GM21737 (cell line): ENCODE data around the gene SUPT7L.
"Not testable (repeated sequence)": the region's sequence is repeated elsewhere in the genome, so short reads cannot be mapped to it uniquely, and the experiment has no call there.

Source experiments
- ATAC-seq: cut with Tn5 transposase; IDR thresholded peaks from one replicate; pipeline ENCODE4 v1.9.1; 2021; ENCODE audit warnings: mild to moderate bottlenecking, moderate library complexity; ENCODE audit not compliant: unreplicated experiment

Gene SUPT7L

DNA sequence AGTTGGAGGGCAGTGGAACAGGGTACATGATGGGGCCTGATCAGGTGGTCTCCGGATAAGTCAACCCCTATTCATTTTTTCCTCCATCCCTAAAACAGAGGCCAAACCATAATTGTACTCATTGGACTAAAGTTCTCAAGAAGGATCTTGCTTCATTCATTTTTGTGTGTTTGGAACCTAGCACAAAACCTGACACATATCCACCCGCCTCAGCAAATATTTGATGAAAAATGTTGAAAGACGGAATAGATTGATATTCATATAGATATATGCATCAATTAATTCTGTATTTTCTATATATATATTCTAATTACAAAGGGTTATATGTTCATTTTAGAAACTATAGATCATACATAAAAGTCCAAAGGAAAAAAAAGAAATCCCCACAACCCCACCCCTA lies 22.2 kb upstream of the SUPT7L start:
- ATAC-seq: no peak

DNA sequence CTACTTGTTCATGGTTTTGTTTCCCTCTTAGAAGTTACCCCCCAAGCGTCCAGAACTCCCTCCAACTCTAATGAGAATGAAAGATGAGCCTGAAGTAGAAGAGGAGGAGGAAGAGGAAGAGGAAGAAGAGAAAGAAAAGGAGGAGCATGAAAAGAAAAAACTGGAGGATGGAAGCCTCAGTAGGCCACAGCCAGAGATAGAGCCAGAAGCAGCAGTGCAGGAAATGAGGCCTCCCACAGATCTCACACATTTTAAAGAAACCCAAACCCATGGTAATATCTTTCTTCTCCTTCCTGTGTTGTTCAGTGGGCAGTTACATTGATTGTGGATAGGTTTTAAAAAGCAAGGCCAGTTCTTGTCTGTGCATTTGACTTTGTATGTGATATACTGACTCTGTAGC lies 21.6 kb upstream of the SUPT7L start:
- not testable (repeated sequence) for ATAC-seq

DNA sequence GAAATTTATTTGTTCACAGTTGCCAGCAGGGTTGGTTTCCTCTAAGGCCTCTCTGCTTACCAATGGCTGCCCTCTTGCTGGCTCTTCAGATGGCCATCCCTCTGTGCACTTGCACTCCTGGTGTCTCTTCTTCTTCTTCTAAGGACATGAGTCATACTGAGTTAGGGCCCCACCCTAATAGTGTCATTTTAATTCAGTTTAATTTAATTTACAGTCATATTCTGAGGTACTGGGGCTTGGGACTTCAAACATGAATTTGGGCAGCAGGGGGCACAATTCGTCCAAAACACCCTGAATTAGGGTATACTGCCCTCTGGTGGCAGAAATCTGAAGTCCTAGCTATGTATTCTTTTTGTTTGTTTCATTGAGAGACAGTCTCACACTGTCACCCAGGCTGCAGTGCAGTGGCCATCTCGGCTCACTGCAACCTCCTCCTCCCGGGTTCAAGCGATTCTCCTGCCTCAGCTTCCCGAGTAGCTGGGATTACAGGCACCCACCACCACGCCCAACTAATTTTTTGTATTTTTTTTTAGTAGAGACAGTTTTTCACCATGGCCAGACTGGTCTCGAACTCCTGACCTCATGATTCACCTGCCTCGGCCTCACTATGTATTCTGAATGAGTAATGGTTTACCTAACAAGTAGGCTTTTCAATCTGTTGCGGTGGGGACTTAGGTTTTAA lies 20.1 kb upstream of the SUPT7L start:
- ATAC-seq: peak; percentile 61

DNA sequence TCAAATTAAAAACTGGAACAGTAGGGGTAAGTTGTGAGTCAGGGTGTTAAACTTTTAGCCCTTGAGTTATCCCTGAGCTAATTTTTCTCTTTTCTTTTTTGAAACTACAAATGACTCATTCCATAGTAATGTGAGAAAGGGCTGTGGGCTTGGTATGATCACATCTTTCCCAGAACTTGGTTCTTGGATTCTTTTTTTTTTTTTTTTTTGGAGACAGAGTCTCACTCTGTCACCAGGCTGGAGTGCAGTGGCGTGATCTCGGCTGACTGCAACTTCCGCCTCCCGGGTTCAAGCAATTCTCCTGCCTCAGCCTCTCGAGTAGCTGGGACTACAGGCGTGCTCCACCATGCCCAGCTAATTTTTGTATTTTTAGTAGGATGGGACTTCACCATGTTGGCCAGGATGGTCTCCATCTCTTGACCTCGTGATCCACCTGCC lies 18.9 kb upstream of the SUPT7L start:
- not testable (repeated sequence) for ATAC-seq

DNA sequence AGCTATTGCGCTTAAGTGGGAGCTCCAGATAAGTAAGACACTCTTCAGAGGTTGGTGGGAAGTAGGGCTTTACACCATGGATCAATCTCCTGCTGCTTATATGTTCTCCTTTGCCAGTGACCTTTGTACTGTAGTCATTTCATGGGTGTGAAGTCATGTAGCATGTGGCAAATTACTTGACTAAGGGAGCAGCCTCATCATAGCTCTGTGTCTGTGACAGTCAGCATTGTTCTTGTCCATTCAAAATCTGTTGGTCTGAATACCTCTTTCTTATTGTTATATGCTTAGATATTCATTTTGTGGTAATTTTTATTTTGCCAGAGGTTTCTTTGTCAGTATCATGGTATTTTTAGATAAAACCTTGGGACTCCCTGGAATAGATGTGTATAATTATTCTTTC lies 18.4 kb upstream of the SUPT7L start:
- no peak for ATAC-seq

DNA sequence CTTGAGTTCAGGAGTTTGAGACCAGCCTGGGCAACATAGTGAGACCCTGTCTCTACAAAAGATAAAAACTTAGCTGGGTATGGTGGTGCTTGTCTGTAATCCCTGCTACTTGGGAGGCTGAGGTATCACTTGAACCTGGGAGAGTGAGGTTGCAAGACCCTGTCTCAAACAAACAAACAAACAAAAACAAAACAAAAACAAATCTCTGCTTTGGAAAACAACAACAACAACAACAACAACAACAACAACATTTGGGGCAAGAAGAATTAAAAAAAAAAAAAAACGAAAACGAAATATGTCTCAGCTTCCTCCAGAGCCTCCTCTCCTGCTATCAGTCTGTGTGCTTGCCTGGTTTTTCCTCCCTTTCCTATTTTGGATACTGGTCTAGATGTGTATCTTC lies 17.2 kb upstream of the SUPT7L start:
- ATAC-seq: no peak

DNA sequence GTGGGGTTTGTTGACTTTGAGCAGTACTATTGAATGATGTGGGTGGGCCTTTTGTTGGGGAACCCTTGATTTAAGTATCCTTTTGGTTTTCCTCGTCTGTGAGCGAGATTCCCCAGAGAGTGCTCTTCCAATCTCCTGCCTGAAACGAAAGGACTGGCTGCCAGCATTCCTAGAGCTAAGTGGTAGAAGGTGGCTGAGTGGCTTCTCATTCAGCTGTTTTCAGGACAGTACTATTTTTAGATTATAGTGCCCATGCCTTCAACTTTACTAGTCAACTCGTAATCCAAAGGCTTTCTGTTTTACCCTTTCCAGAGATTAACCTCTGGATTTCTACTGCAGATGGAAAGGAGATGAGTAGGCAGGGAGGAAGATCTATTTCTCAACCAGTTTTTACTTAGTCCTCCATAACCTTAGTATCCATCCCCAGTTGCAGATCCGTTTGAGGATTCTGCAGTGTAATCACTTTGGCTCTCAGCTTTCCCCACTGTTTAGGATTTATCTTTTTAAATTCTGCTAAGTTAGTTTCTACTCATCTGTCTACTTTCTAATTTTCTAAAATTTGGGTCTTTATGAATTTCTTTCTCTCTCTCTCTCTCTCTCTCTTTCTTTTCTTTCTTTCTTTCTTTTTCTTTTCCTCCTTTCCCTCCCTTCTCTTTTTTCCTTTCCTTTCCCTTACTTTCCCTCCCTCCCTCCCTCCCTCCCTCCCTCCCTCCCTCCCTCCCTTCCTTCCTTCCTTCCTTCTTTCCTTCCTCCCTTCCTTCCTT lies 9.5 kb upstream of the SUPT7L start:
- ATAC-seq: no peak

DNA sequence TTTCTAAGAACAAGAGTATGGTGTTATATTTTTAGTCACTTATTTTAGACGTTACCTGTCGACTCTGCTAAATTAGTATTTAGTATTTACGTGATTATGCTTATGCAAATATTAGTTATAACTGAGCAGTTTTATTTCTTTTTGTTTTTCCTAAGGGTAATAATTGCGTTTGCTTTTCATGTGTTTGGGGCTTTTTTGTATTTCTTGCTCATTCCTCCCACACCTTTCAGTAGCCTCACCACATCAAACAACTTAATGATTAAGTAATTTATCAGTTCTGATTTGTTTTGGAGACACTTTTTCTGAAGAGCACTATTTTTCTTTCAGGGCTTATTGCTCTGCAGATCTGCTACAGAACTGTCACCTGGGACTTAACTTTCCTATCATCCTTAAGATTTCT lies 7.8 kb upstream of the SUPT7L start:
- ATAC-seq: no peak

DNA sequence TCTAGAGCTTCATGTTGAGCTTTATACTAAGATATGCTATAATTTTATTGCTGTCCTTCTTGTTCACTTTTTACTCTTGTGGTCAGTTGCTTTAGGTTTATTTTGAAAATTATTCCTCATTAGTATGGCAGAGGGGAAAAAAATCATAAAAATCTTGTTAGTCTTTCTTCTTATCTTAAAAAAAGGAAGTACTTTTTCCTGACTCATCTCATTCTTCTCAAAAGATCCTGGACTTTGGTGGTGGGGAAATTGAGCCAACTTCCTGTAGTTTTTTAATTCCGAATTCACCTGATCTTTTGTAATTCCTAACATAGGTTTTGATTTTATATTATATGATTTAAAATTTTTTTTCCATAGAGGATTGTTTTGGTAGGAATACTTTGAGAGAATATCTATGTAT lies 4.0 kb upstream of the SUPT7L start:
- no peak for ATAC-seq

DNA sequence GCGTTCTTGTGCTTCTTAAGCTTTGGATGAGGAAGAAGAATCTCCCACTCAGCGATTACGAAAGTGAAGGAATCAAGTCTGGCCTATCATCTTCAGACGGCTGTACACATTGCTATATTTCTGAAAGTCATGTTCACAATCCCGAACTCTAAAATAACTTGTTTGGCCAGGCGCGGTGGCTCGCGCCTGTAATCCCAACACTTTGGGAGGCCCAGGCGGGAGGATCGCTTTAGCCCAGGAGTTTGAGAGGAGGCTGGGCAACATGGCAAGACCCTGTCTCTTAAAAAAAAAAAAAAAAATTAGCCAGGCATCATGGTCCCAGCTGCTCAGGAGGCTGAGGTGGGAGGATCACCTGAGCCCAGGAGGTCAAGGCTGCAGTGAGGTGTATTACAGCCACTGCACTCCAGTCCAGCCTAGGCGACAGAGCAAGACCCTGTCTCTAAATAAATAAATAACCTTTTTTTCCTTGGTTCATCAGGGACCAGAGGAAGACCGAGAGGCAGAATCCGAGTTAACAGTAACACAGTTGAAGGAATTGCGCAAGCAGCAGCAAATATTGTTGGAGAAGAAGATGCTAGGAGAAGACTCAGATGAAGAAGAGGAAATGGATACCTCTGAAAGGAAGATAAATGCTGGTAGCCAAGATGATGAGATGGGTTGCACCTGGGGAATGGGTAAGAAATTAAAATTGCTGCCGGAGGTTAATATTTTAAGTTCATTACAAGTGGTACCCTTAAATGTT lies 1.4 kb upstream of the SUPT7L start:
- ATAC-seq: no peak

DNA sequence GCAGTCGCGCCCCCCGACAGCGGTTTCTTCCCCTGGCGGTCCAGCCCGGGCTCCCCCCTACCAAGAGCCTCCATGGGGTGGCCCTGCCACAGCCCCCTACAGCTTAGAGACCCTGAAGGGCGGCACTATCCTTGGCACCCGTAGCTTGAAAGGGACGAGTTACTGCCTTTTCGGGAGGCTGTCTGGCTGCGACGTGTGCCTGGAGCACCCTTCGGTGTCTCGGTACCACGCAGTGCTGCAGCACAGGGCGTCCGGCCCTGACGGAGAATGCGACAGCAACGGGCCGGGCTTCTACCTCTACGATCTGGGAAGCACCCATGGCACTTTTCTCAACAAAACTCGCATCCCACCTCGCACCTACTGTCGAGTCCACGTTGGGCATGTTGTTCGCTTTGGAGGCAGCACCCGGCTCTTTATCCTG lies 750 bp upstream of the SUPT7L start:
- ATAC-seq: no peak

DNA sequence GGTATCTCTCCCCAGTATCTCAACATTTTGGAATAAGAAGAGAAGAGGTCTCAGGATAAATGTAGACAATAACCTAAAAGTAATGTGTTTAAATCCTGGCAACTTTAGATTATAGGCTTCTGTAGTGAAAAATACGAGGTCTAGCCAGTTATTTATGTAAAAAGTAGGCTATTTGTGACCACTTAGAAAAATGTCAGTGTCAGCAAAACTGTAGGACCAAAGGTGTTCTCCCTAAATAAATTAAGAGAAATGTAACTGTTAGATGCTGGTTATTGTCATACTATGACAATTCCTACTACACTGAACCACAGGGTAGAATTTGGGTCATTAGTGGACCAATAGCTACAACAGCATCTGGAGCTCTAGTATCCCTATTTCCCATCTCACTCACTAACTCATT lies 2.0 kb downstream of the SUPT7L start:
- ATAC-seq: no peak

DNA sequence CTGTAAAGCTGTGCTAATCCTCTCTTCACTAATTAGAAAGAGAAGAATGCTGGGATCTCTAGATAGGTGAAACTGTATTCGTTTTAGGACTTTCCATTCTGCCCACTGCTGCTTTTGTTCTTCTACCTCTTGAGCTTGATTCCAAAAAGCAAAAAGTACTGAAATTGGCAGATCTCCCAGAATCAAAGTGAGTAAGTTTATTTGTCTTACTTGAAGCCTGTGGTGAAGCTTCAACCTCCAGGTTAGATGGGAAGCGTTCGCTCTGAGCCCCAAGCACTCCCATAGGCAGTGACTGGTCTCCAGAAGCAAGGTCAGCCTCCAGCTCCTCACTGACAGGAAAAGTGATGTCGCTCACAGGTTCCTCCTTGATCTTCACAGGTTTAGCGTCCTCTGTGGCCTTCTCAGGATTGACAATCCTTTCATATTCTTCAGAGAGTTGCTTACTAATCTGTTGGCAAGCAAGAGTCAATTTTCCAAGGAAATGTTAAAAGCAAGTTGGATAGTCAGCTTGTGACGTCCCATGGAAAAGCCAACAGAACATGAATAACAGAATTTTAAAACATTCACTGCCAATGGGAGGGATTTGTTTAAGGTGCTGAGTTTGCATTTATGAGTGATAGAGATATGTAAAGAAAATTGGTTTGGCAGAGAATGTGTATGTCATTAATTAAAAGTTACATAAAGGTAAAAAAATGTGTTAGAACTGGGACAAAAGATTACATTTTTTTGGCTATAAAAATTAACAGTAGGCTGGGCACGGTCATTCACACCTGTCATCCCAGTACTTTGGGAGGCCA lies 8.1 kb downstream of the SUPT7L start:
- no peak for ATAC-seq

DNA sequence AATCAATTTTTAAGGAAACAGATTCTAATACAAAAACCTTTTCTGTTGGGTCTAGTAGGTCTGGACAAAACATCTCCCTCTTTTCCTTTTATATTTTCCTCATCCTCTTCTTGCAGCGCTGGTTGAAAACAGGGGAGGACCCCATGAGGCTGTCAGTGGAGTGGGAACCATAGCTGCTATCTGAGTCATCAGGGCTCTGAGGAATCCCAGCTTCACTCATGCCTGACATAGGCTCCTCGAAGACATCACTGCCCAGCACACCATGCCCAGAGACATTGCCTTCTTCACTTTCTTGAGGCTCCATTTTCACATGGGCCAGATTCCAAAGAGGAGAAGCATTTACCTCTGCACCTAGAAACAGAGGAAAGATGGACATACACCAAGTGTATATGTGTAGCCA lies 10.0 kb downstream of the SUPT7L start:
- no peak for ATAC-seq

DNA sequence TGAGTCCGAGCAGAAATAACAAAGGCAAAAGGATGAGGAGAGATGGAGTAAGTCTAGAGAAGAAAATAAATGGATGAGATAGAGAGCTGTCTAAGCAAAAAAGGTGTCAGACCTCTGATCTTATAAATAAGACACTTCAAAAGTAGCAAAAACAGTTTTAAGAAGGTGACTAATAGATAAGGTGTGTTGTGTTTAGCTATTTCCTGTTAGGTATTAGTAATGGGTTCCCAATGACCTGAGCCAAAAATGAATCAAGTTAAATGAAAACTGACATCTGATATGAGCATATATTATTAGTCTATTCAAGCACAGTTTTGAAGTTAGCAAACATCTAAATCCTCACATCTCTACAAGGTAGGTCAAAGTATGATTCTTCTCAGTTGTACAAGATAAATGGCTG lies 10.6 kb downstream of the SUPT7L start:
- ATAC-seq: no peak

DNA sequence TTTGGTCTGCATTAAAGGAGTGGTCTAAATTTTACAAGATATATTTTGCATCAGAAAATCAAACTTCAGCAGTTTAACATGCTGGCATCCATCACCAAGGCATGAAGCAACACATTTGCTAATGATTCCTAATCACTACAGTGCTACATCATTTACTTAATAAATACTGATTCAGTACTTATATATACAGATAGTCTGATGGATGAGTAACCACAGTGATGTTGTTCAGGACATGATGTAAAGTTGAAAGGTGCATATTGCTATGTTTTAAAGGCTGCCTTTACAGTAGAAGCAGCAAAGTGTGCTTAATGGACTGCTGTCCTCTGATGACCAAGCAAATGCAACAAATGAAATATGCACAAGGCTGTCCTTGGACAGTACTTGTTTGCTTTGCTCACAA lies 11.1 kb downstream of the SUPT7L start:
- ATAC-seq: no peak

DNA sequence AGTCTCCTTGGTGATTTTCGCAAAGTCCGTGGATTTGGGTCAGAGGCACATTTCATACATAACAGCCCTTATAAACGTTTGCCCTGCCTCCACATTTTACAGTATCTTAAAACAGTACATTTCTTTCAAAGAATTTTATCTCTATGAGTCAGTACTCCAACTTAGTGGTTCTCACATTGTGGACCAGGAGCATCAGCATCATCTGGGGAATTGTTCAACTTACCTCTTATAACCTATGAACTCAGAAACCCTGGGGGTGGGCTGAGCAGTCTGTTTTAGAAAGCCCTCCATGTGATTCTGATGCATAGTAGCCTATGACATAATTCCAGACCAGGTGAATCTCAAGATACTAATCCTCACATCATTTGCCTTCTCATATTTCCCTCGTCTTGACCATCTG lies 12.4 kb downstream of the SUPT7L start:
- no peak for ATAC-seq

DNA sequence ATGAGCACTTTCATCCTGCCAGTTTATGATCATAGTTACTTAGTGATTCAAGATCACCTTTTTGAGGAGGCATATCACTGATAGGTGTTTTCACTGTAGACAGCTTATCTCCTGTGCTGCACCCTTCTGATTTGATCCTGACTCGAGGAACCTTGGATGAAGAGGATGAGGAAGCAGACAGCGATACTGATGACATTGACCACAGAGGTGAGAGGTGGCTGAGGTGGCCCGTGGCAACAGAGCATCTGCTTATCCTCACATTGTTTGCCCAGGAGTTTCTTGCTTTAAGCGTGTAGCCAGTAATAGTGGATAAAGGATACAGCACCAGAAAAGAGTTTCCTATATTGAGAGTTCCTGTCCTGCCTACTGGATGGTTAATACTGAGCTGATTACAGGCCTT lies 15.7 kb downstream of the SUPT7L start:
- no peak for ATAC-seq

DNA sequence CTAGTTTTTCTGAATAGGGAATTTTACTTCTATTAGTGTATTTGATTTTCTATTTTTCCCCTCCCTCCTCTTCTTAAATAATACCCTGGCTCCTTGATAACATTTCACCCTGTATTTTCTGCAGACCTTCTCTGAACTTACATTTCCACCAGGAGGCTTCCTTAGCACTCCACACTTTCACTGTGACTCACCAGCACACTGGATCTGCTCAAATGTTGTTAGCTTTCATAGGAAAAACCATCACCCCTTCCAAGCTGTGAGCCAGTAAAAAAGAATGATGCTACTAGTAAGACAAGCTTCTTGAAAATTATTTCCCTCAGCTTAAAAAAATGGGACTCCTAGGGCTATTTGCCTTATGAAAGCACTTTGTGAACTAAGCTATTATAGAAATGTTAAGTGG lies 16.1 kb downstream of the SUPT7L start:
- no peak for ATAC-seq

DNA sequence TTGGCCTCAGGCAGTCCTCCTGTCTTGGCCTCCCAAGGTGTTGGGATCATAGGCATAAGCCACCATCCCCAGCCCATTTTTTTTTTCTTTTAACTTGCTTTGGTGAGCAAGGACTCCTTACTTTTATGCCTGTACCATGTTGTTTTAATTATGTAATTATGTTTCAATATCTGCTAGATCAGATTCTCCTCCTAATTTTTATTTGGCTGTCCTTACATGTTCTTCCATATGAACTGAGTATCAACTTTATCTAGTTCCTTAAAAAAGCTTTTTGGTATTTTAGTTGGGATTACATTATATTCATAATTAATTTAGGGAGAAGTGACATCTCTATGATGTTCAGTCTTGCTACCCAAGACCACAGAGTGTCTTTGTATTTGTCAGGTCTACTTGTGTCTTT lies 18.2 kb downstream of the SUPT7L start:
- no peak for ATAC-seq

DNA sequence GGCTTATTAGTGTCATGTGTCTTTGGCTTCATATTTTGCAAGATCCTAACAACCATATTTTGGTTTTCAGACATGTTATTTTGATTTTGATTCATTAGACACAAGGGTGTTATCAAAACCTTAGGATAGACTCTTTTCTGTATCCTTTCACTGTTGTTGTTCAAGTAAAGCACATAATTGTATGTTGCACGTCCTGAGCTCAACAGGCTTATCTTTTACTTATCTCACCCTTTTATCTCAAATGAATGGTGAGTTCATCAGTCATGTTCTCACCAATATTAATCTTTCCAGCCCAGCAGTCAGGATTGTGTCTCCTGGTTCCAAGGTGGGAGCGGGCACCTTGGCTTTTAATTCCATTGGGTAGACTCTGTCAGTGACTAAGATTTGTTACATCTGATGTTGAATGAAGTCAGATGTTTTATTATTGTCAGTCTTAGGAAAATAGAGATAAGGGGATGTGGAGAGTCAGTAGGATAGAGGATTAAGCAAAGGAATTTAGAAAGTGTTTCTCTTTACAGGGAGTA lies 22.6 kb downstream of the SUPT7L start:
- no peak for ATAC-seq
